Measurements from ENCODE around the gene MCTP2. TPM values are rescaled to one million over a fixed set of nuclear protein-coding genes. Genes with fewer than 3 reads are reported as not detected.

MCTP2 gene
- total and polyA plus RNA-seq, 2 of the 13 experiments (the other 11 are each of a cell fraction or from before 2014, with no cell fraction given), result 5.1 to 8.6 TPM

- no peak for DNase-seq (ENCODE audit: low spot score)
- POLR2A ChIA-PET, result no interaction called here
- CTCF ChIA-PET (ENCODE audit: low intra/inter-chr PET ratio, low total read pairs), result no interaction called here
- Histone ChIP-seq H3K9me3 (ENCODE audit: low read length) (no peaks in the 10 kb centered on the region), H3K79me2 (ENCODE audit: insufficient read depth, low read length) (no peaks in the 10 kb centered on the region), H3K4me3 (replicated peaks in 1 of 3; ENCODE audit: insufficient read depth in 1 of 3, low read depth in 2 of 3, low read length in 3 of 3) (no peak overlapping the region), H3K27me3 (ENCODE audit: control insufficient read depth in 1 of 2, insufficient read depth in 2 of 2, low read length in 2 of 2) (no peaks in the 10 kb centered on the region), H4K20me1 (ENCODE audit: insufficient read depth, low read length) (no peaks in the 10 kb centered on the region), H3K4me1 (ENCODE audit: insufficient read depth, low read length) (no peaks in the 10 kb centered on the region), H3K4me2 (ENCODE audit: low read depth, low read length) (no peak overlapping the region), H3K36me3 (replicated peaks in 1 of 2; ENCODE audit: control insufficient read depth in 1 of 2, insufficient read depth in 2 of 2, low read length in 2 of 2) (no peaks in the 10 kb centered on the region), H2AFZ (ENCODE audit: low read length) (no peak overlapping the region), H3K9ac (ENCODE audit: insufficient read depth, low read depth, low read length) (no peak overlapping the region), H3K27ac (ENCODE audit: extremely low read length, insufficient read depth, low read length) (no peak overlapping the region)
- TF ChIP-seq MYNN (CRISPR knock-in tag; IDR thresholded peaks at IDR 0.05; ENCODE audit: low read depth), result no peak
- no peak for TF ChIP-seq ZNF530 (CRISPR knock-in tag; IDR thresholded peaks at IDR 0.05; ENCODE audit: low read depth)
- no peak for ATAC-seq
- WGBS (ENCODE audit: low lambda C conversion rate), result 52% methylated on average over 4 of the region's 4 CpGs
- no TSS peak for BruUV-seq (replicated peaks)
- FAIRE-seq, result no peak
- intact Hi-C loops (cut with micrococcal nuclease; ENCODE audit: unreplicated experiment) (no loop called here), in situ Hi-C loops (cut with HindIII; ENCODE audit: extremely low pct_ligation_motif_present, low pct_unique_long_range_greater_than_20kb) (no loop called here)
Observed at GRCh38 chr15:94366781-94367180, 135.4 kb downstream of the MCTP2 start.

GRCh38 chr15:94367726-94368535 lies 136.6 kb downstream of the MCTP2 start:
- Histone ChIP-seq H3K4me1 (ENCODE audit: insufficient read depth, low read length) (no peaks in the 10 kb centered on the region), H3K4me3 (replicated peaks in 1 of 3; ENCODE audit: insufficient read depth in 1 of 3, low read depth in 2 of 3, low read length in 3 of 3) (no peak overlapping the region), H3K79me2 (ENCODE audit: insufficient read depth, low read length) (no peaks in the 10 kb centered on the region), H3K4me2 (ENCODE audit: low read depth, low read length) (no peak overlapping the region), H3K9ac (ENCODE audit: insufficient read depth, low read depth, low read length) (no peak overlapping the region), H2AFZ (ENCODE audit: low read length) (no peak overlapping the region), H3K27me3 (ENCODE audit: control insufficient read depth in 1 of 2, insufficient read depth in 2 of 2, low read length in 2 of 2) (no peaks in the 10 kb centered on the region), H3K36me3 (replicated peaks in 1 of 2; ENCODE audit: control insufficient read depth in 1 of 2, insufficient read depth in 2 of 2, low read length in 2 of 2) (no peaks in the 10 kb centered on the region), H3K27ac (ENCODE audit: extremely low read length, insufficient read depth, low read length) (no peak overlapping the region), H4K20me1 (ENCODE audit: insufficient read depth, low read length) (no peaks in the 10 kb centered on the region), H3K9me3 (ENCODE audit: low read length) (no peaks in the 10 kb centered on the region)
- DNase-seq (ENCODE audit: low spot score) (no peak), ATAC-seq (no peak), FAIRE-seq (no peak)
- intact Hi-C loops (cut with micrococcal nuclease; ENCODE audit: unreplicated experiment) (no loop called here), in situ Hi-C loops (cut with HindIII; ENCODE audit: extremely low pct_ligation_motif_present, low pct_unique_long_range_greater_than_20kb) (no loop called here)
- no TSS peak for BruUV-seq (replicated peaks)
- TF ChIP-seq CHCHD3 (CRISPR knock-in tag; IDR thresholded peaks at IDR 0.05), result no peak
- no peak for TF ChIP-seq BCL6 (CRISPR knock-in tag; IDR thresholded peaks at IDR 0.05)
- no peak for TF ChIP-seq ZGPAT (CRISPR knock-in tag; IDR thresholded peaks at IDR 0.05)
- no peak for TF ChIP-seq ZFP36L1 (CRISPR knock-in tag; IDR thresholded peaks at IDR 0.05)
- no peak for TF ChIP-seq NCOR1 (IDR thresholded peaks at IDR 0.05; ENCODE audit: borderline replicate concordance, low read length)
- peak; percentile 64 to 84 for TF ChIP-seq MAFK (conservative IDR thresholded peaks at IDR 0.05 in 1 of 2, IDR thresholded peaks at IDR 0.05 in 1 of 2; ENCODE audit: low read length in 2 of 2)
- TF ChIP-seq MAFF (IDR thresholded peaks at IDR 0.05; ENCODE audit: low read depth, low read length), result peak; percentile 66
- no peak for TF ChIP-seq SIN3B (IDR thresholded peaks at IDR 0.05; ENCODE audit: low read length)
- ChIA-PET POLR2A (no interaction called here), CTCF (ENCODE audit: low intra/inter-chr PET ratio, low total read pairs) (no interaction called here)
- WGBS (ENCODE audit: low lambda C conversion rate), result 45% methylated on average over 6 of the region's 6 CpGs

All from HepG2 (cell line).